Esophagus squamous epithelium (tissue), 4 donors: ENCODE measurements around the gene LIF.

Experiments
- POLR2A ChIP-seq, 4 donors: fragments of 450-650 bp; IDR thresholded peaks; one replicate each; pipeline ENCODE4 v1.6.1; 2017; ENCODE audit warnings: antibody characterized with exemption in 4 of 4, mild to moderate bottlenecking in 4 of 4, moderate library complexity in 3 of 4
- TF ChIP-seq, protein P1 (sequence below), 6 experiments: fragments of 450-650 bp in 4 of 6; fragments of 200-600 bp in 2 of 6; sonication (generic) in 2 of 6; IDR thresholded peaks; one replicate each; pipeline ENCODE4 v1.5.1; 2016 to 2019; ENCODE audit warnings: antibody characterized with exemption in 6 of 6, mild to moderate bottlenecking in 4 of 6, moderate library complexity in 4 of 6

DNA sequence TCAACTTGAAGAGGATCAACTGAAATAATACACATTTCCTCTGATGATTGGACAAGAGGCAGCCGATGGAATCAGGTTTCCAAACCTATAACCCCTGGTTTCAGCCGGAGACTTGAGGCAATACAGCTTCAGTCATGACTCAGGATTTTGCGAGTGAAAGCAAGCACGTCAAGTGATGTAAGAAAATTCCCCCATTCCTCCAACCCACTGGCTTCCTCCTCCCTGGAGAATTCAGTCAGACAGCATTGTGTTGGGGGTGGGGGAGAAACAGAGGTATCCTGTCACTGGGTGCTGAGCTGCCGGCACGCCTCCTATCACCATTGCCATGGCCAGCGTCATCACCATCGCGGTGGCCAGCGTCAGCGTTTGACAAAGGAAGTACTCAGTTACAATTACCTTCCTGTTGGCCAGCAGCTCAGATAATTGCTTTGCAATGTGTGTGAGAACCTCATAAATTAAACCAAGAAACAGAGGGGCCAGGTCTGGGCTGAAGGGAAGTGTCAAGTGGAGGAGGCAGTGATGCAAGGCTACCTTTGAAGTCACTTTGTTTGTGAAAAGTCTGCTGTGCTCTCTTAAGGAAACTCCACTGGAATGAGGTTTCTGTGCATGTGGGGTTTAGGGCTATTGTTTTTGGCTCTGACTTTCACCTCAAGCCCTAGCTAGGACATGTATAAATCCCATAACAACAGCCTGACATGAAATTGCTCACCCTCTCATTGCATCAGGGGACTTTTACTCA is 50.2 kb downstream of the LIF start:
- TF ChIP-seq, protein P1, sequence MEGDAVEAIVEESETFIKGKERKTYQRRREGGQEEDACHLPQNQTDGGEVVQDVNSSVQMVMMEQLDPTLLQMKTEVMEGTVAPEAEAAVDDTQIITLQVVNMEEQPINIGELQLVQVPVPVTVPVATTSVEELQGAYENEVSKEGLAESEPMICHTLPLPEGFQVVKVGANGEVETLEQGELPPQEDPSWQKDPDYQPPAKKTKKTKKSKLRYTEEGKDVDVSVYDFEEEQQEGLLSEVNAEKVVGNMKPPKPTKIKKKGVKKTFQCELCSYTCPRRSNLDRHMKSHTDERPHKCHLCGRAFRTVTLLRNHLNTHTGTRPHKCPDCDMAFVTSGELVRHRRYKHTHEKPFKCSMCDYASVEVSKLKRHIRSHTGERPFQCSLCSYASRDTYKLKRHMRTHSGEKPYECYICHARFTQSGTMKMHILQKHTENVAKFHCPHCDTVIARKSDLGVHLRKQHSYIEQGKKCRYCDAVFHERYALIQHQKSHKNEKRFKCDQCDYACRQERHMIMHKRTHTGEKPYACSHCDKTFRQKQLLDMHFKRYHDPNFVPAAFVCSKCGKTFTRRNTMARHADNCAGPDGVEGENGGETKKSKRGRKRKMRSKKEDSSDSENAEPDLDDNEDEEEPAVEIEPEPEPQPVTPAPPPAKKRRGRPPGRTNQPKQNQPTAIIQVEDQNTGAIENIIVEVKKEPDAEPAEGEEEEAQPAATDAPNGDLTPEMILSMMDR (IDR thresholded peaks at IDR 0.05), result no peak
- TF ChIP-seq POLR2A (IDR thresholded peaks at IDR 0.05), result no peak
